Measurements from ENCODE around the gene TES.

GRCh38 chr7:116293633-116294032 lies 83.3 kb downstream of the TES start:
- TF ChIP-seq ZNF230 (CRISPR knock-in tag; IDR thresholded peaks at IDR 0.05) (no peak), ZNF589 (CRISPR knock-in tag; conservative IDR thresholded peaks at IDR 0.05) (no peak), SAFB2 (CRISPR knock-in tag; IDR thresholded peaks at IDR 0.05; ENCODE audit: borderline replicate concordance, low read depth) (no peak), ZNF143 (CRISPR knock-in tag; IDR thresholded peaks at IDR 0.05) (no peak), ZNF407 (CRISPR knock-in tag; IDR thresholded peaks at IDR 0.05; ENCODE audit: not compliant biosample characterization) (no peak), ZNF788 (CRISPR knock-in tag; IDR thresholded peaks at IDR 0.05; ENCODE audit: borderline replicate concordance) (no peak)

Data from HepG2 (cell line).